ENCODE data around the gene PIK3CA.

The PIK3CA gene

DNA sequence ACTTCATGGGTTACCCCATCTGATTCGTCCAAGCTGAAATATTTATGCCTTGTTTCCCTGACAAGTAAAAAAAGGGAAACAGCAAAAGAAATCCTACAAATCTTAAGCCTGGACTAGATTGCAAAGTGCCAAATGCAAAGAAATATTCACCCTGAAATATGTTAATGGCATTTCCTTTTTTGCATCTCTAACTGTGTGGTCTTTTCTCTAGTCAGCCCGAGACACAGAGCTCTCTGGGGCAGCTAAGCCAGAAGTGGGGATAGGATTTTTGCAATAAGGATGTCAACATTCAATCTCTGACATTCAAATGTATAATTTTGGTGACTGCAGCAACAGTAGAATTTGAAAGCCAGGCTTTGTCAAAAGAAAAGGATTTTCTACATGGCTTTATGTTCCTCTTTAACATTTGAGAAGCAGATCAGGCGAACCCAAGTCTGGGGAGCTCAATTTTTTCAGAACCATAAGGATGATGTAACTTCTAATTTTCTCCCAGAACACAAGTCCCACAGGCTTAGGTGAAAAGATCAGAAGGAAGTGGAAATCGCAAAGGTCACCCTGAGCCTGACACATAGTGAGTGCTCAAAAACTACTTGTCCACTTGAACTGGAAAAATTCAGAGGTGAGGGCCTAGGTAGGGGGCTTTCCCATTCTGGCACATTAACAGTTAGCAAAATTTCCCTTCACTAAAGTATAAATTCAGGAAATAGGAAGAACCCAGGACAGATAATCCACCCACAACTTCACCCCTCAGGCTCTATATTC lies 131.0 kb downstream of the PIK3CA start:
- Histone ChIP-seq H3K4me1 (no peaks in the 10 kb centered on the region), H3K27me3 (peaks cover 0 to 6% of the 10 kb centered on the region in 2 donors), H3K9me3 (no peaks in the 10 kb centered on the region), H3K27ac (no peak overlapping the region), H3K36me3 (no peaks in the 10 kb centered on the region), H3K4me3 (no peak overlapping the region)
- intact Hi-C loops (cut with DNase I; ENCODE audit: low total_unique reads): no loop called here
- TF ChIP-seq, protein P1, sequence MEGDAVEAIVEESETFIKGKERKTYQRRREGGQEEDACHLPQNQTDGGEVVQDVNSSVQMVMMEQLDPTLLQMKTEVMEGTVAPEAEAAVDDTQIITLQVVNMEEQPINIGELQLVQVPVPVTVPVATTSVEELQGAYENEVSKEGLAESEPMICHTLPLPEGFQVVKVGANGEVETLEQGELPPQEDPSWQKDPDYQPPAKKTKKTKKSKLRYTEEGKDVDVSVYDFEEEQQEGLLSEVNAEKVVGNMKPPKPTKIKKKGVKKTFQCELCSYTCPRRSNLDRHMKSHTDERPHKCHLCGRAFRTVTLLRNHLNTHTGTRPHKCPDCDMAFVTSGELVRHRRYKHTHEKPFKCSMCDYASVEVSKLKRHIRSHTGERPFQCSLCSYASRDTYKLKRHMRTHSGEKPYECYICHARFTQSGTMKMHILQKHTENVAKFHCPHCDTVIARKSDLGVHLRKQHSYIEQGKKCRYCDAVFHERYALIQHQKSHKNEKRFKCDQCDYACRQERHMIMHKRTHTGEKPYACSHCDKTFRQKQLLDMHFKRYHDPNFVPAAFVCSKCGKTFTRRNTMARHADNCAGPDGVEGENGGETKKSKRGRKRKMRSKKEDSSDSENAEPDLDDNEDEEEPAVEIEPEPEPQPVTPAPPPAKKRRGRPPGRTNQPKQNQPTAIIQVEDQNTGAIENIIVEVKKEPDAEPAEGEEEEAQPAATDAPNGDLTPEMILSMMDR (IDR thresholded peaks at IDR 0.05): no peak
- no peak for DNase-seq

DNA sequence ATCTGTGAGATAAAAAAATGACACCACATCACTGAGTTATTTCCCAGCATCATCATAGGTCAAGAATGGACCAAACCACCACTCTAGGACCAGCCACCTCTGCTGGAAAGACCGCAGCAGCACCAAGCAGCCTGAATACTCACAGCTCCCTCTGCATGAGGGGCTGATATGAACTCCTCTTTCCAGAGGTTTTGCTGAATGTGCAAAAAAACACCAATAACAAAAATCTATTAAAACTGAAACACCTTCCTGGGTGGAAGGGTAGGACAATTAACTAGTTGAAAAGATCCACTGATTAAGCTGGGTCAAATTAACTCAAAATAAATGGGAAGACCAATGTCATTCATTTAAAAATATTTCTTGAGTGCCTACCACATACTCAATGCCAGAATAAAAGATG lies 131.7 kb downstream of the PIK3CA start:
- TF ChIP-seq, protein P1 (IDR thresholded peaks at IDR 0.05): no peak
- Histone ChIP-seq H3K27me3 (peaks cover 0 to 6% of the 10 kb centered on the region in 2 donors), H3K27ac (no peak overlapping the region), H3K36me3 (no peaks in the 10 kb centered on the region), H3K9me3 (no peaks in the 10 kb centered on the region), H3K4me1 (no peaks in the 10 kb centered on the region), H3K4me3 (no peak overlapping the region)
- DNase-seq: no peak
- intact Hi-C loops (cut with DNase I; ENCODE audit: low total_unique reads): no loop called here

DNA sequence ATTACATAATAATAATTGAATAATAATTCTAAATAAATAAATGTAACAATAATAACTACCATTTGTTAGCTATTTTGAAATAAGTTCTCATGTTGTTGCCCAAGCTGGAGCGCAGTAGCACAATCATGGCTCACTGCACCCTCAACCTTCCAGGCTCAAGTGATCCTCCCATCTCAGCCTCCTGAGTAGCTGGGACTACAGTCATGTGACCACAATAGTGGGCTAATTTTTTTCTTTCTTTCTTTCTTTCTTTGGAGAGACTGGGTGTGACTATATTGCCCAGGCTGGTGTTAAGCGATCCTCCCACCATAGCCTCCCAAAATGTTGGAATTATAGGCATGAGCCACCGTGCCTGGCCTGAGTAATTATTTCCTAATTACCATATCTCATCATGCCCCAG lies 133.7 kb downstream of the PIK3CA start:
- Histone ChIP-seq H3K27ac (no peak overlapping the region), H3K9me3 (no peaks in the 10 kb centered on the region), H3K4me1 (no peaks in the 10 kb centered on the region), H3K27me3 (peaks cover 0 to 6% of the 10 kb centered on the region in 2 donors), H3K36me3 (no peaks in the 10 kb centered on the region), H3K4me3 (no peak overlapping the region)
- TF ChIP-seq, protein P1 (IDR thresholded peaks at IDR 0.05): no peak
- no peak for DNase-seq
- intact Hi-C loops (cut with DNase I; ENCODE audit: low total_unique reads): no loop called here

DNA sequence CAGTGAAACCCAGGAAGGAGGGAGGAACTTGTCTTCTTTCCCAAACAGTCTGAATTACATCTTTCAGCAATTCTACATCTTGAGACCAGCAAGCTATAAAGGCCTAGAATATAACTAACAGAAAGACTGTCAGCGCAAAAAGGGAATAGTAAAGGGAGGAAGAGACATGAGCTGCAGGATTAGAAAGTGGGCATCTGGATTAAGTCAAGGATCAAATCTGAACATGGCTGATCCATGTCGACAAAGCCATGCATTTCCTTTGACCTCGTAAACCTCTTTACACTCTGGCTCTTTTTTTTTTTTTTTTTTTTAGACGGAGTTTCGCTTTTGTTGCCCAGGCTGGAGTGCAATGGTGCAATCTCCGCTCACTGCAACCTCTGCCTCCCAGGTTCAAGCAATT lies 138.2 kb downstream of the PIK3CA start:
- no peak overlapping the region for H3K4me3 ChIP-seq
- H3K27me3 ChIP-seq: no peaks in the 10 kb centered on the region
- no peaks in the 10 kb centered on the region for H3K4me1 ChIP-seq
- intact Hi-C loops (cut with DNase I; ENCODE audit: low total_unique reads): no loop called here
- H3K9me3 ChIP-seq: no peaks in the 10 kb centered on the region
- H3K36me3 ChIP-seq: no peaks in the 10 kb centered on the region
- TF ChIP-seq, protein P1 (IDR thresholded peaks at IDR 0.05): no peak
- DNase-seq: no peak
- H3K27ac ChIP-seq: no peak overlapping the region

DNA sequence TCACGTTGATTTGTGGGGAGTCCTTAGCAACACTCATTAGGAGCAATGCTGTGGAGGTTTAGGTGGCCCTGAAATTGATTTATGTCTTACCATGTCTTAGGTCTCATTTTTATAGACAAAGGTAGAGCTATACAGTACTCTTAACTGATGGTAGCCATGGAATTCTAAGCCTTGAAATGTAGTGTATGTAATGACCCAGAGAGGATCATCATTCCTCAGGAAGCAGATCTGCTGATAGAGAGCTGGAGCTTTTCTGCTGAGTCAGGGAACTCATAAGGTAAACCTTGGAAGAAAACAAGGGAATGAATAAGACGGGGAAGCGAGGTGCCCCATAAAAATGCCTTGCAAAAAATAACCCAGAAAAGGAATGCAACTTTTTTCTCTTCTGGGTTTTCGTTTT lies 140.7 kb downstream of the PIK3CA start:
- no peak overlapping the region for H3K27ac ChIP-seq
- TF ChIP-seq, protein P1 (IDR thresholded peaks at IDR 0.05): no peak
- no peaks in the 10 kb centered on the region for H3K9me3 ChIP-seq
- no peaks in the 10 kb centered on the region for H3K27me3 ChIP-seq
- intact Hi-C loops (cut with DNase I; ENCODE audit: low total_unique reads): no loop called here
- H3K4me3 ChIP-seq: no peak overlapping the region
- no peaks in the 10 kb centered on the region for H3K36me3 ChIP-seq
- DNase-seq: no peak
- H3K4me1 ChIP-seq: no peaks in the 10 kb centered on the region

Data from tibial artery (tissue), 4 donors.